ENCODE data around the gene PITX3. TPM values are rescaled to one million over a fixed set of nuclear protein-coding genes. Genes with fewer than 3 reads are reported as not detected.

The PITX3 gene
- polyA plus RNA-seq, 1 of the 3 experiments (the other 2 are of a cell fraction), result not detected

DNA sequence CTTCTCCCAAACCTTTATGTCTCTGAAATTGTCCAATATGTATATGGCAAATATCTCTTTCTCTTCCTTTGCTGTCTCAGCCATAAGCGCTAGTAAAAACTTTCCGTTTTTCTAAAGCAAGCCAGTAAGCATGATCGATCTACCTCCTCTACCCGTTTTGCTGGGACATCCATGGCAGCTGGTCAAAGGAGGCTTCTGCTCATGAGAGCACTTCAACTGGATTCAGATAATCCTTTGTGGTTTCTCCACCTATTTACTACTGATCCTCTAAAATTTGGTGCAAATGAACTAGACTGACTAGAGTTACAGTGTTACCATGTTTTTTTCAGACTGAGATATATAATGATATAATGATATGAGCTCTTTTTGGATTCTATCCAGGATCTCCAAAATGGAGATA is 46.7 kb upstream of the PITX3 start:
- H4K20me1 ChIP-seq (ENCODE audit: insufficient read depth), result peaks cover 20% of the 10 kb centered on the region
- no peaks in the 10 kb centered on the region for H3F3A ChIP-seq (replicated peaks; ENCODE audit: insufficient read depth)
- H3K4me1 ChIP-seq (ENCODE audit: control insufficient read depth in 1 of 2, insufficient read depth in 2 of 2, low read depth in 1 of 2, low read length in 1 of 2), result no peaks in the 10 kb centered on the region
- TF ChIP-seq CTCF (IDR thresholded peaks at IDR 0.05), result no peak
- no peak for TF ChIP-seq NRF1 (IDR thresholded peaks at IDR 0.05; ENCODE audit: low read depth, low read length)
- TF ChIP-seq FOSL2 (IDR thresholded peaks at IDR 0.05; ENCODE audit: borderline replicate concordance, low read depth), result no peak
- TF ChIP-seq TCF12 (IDR thresholded peaks at IDR 0.05), result no peak
- TF ChIP-seq TEAD4 (IDR thresholded peaks at IDR 0.05; ENCODE audit: borderline replicate concordance, insufficient read depth), result no peak
- no peak for TF ChIP-seq MAX (IDR thresholded peaks at IDR 0.05; ENCODE audit: low read depth)
- no peak for TF ChIP-seq GATA2 (CRISPR knock-in tag; IDR thresholded peaks at IDR 0.05)
- no peak for TF ChIP-seq SIN3A (IDR thresholded peaks at IDR 0.05; ENCODE audit: borderline replicate concordance, low read depth, low read length)
- TF ChIP-seq, protein P1, sequence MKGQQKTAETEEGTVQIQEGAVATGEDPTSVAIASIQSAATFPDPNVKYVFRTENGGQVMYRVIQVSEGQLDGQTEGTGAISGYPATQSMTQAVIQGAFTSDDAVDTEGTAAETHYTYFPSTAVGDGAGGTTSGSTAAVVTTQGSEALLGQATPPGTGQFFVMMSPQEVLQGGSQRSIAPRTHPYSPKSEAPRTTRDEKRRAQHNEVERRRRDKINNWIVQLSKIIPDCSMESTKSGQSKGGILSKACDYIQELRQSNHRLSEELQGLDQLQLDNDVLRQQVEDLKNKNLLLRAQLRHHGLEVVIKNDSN (IDR thresholded peaks at IDR 0.05; ENCODE audit: borderline replicate concordance, low read depth), result no peak
- no peak for TF ChIP-seq FOXJ3 (CRISPR knock-in tag; IDR thresholded peaks at IDR 0.05)
- TF ChIP-seq GABPA (IDR thresholded peaks at IDR 0.05; ENCODE audit: low read depth), result no peak
- no peak for TF ChIP-seq RXRA (IDR thresholded peaks at IDR 0.05; ENCODE audit: borderline replicate concordance, low read depth)
- TF ChIP-seq SMC3 (IDR thresholded peaks at IDR 0.05; ENCODE audit: low read depth, low read length), result no peak
- TF ChIP-seq MEF2A (IDR thresholded peaks at IDR 0.05; ENCODE audit: borderline replicate concordance, low read depth), result no peak
- no peak for TF ChIP-seq RCOR1 (IDR thresholded peaks at IDR 0.05; ENCODE audit: low read length)
- CTCF ChIA-PET, result interaction anchor here (1.3 kb wide), 1 partner anchor 105 kb away, joined by 3 read pairs; no protein-coding TSS in a partner anchor
- no peaks in the 10 kb centered on the region for H3K9me3 ChIP-seq
- H3K36me3 ChIP-seq (replicated peaks in 1 of 2; ENCODE audit: control insufficient read depth in 1 of 2, insufficient read depth in 2 of 2, low read length in 1 of 2), result peaks cover 2 to 10% of the 10 kb centered on the region in 2 experiments
- no peak overlapping the region for H3K27ac ChIP-seq (ENCODE audit: low read depth in 2 of 2, low read length in 1 of 2)
- WGBS (ENCODE audit: low lambda C conversion rate), result 93% methylated on average over 4 of the region's 4 CpGs
- H3K4me3 ChIP-seq (ENCODE audit: low read depth in 2 of 2, low read length in 1 of 2), result no peak overlapping the region
- H2AFZ ChIP-seq (ENCODE audit: low read depth), result no peak overlapping the region
- H3K79me2 ChIP-seq (ENCODE audit: insufficient read depth), result peaks cover 74% of the 10 kb centered on the region
- no peak overlapping the region for H3K4me2 ChIP-seq
- no peaks in the 10 kb centered on the region for H3K27me3 ChIP-seq (ENCODE audit: insufficient read depth)
- POLR2A ChIA-PET, result no interaction called here
- H3K9ac ChIP-seq, result no peak overlapping the region
- H3K9me2 ChIP-seq, result no peaks in the 10 kb centered on the region
- no peak for DNase-seq

DNA sequence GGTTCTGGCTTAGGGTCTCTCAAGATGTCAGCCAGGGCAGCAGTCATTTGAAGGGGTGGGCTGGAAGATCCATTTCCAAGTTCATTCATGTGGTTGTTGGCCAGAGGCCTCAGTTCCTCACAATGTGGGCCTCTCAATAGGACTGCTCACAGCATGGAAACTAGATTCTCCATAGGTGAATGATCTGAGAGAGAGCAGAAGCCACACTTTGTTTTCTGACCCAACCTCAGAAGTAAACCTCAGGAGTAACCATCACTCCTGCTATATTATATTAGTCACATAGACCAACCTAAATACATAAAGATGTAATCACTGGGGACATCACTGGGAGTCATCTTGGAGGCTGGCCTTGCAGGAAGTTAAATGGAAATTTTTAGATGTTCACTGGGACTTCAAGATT is 46.2 kb upstream of the PITX3 start:
- DNase-seq, result no peak

More for the DNA sequence above, 46.2 kb upstream of the PITX3 start:
- Histone ChIP-seq H3K27me3 (ENCODE audit: insufficient read depth) (no peaks in the 10 kb centered on the region), H3K4me2 (no peak overlapping the region), H3K4me1 (ENCODE audit: control insufficient read depth in 1 of 2, insufficient read depth in 2 of 2, low read depth in 1 of 2, low read length in 1 of 2) (no peaks in the 10 kb centered on the region), H3F3A (replicated peaks; ENCODE audit: insufficient read depth) (no peaks in the 10 kb centered on the region), H3K27ac (ENCODE audit: low read depth in 2 of 2, low read length in 1 of 2) (no peak overlapping the region), H3K36me3 (replicated peaks in 1 of 2; ENCODE audit: control insufficient read depth in 1 of 2, insufficient read depth in 2 of 2, low read length in 1 of 2) (peaks cover 4 to 10% of the 10 kb centered on the region in 2 experiments), H4K20me1 (ENCODE audit: insufficient read depth) (peaks cover 20% of the 10 kb centered on the region), H2AFZ (ENCODE audit: low read depth) (no peak overlapping the region), H3K9me3 (no peaks in the 10 kb centered on the region), H3K4me3 (ENCODE audit: low read depth in 2 of 2, low read length in 1 of 2) (no peak overlapping the region), H3K9ac (no peak overlapping the region), H3K9me2 (no peaks in the 10 kb centered on the region), H3K79me2 (ENCODE audit: insufficient read depth) (peaks cover 74% of the 10 kb centered on the region)
- ChIA-PET POLR2A (no interaction called here), CTCF (no interaction called here)
- TF ChIP-seq RAD21 (IDR thresholded peaks at IDR 0.05; ENCODE audit: low read length) (no peak), EP300 (IDR thresholded peaks at IDR 0.05; ENCODE audit: borderline replicate concordance in 1 of 2, low read depth in 1 of 2, low read length in 1 of 2) (no peak), PBX3 (IDR thresholded peaks at IDR 0.05) (no peak), TAF1 (IDR thresholded peaks at IDR 0.05; ENCODE audit: borderline replicate concordance, low read depth, low read length) (no peak), CHD2 (IDR thresholded peaks at IDR 0.05; ENCODE audit: low read length, partially characterized antibody) (no peak)
- TF ChIP-seq, protein P2, sequence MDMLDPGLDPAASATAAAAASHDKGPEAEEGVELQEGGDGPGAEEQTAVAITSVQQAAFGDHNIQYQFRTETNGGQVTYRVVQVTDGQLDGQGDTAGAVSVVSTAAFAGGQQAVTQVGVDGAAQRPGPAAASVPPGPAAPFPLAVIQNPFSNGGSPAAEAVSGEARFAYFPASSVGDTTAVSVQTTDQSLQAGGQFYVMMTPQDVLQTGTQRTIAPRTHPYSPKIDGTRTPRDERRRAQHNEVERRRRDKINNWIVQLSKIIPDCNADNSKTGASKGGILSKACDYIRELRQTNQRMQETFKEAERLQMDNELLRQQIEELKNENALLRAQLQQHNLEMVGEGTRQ (IDR thresholded peaks at IDR 0.05; ENCODE audit: borderline replicate concordance, low read depth, low read length), result no peak
- TF ChIP-seq, protein P3, sequence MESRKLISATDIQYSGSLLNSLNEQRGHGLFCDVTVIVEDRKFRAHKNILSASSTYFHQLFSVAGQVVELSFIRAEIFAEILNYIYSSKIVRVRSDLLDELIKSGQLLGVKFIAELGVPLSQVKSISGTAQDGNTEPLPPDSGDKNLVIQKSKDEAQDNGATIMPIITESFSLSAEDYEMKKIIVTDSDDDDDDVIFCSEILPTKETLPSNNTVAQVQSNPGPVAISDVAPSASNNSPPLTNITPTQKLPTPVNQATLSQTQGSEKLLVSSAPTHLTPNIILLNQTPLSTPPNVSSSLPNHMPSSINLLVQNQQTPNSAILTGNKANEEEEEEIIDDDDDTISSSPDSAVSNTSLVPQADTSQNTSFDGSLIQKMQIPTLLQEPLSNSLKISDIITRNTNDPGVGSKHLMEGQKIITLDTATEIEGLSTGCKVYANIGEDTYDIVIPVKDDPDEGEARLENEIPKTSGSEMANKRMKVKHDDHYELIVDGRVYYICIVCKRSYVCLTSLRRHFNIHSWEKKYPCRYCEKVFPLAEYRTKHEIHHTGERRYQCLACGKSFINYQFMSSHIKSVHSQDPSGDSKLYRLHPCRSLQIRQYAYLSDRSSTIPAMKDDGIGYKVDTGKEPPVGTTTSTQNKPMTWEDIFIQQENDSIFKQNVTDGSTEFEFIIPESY (IDR thresholded peaks at IDR 0.05; ENCODE audit: borderline replicate concordance, low read depth), result no peak

Data from SK-N-SH (cell line).